ENCODE data around the gene TSPAN13.

TSPAN13 gene

GRCh38 chr7:16729541-16729940 is 24.0 kb upstream of the TSPAN13 start:
- Mint-ChIP-seq H3K9me3 (no peaks in the 10 kb centered on the region), H3K36me3 (ENCODE audit: insufficient read depth) (no peaks in the 10 kb centered on the region), H3K27ac (no peak overlapping the region), H3K4me3 (no peak overlapping the region), H3K27me3 (no peaks in the 10 kb centered on the region), H3K4me1 (ENCODE audit: low read depth in 2 of 2) (no peaks in the 10 kb centered on the region)
- DNase-seq, result no peak
- no peak for ATAC-seq (replicated peaks)

- no peak for ATAC-seq (replicated peaks)
- no peaks in the 10 kb centered on the region for H3K9me3 Mint-ChIP-seq
Observed at GRCh38 chr7:16730937-16731336, 22.6 kb upstream of the TSPAN13 start.

GRCh38 chr7:16732828-16733227 is 20.7 kb upstream of the TSPAN13 start:
- H3K9me3 Mint-ChIP-seq, result no peaks in the 10 kb centered on the region
- H3K27me3 Mint-ChIP-seq, result no peaks in the 10 kb centered on the region
- H3K36me3 Mint-ChIP-seq (ENCODE audit: insufficient read depth), result no peaks in the 10 kb centered on the region
- no peak overlapping the region for H3K4me3 Mint-ChIP-seq
- ATAC-seq (replicated peaks), result no peak
- peaks cover 0 to 1% of the 10 kb centered on the region in 2 donors for H3K4me1 Mint-ChIP-seq (ENCODE audit: low read depth in 2 of 2)
- no peak for DNase-seq
- no peak overlapping the region for H3K27ac Mint-ChIP-seq

More at GRCh38 chr7:16730937-16731336, 22.6 kb upstream of the TSPAN13 start:
- Mint-ChIP-seq H3K27ac (no peak overlapping the region), H3K27me3 (no peaks in the 10 kb centered on the region), H3K36me3 (ENCODE audit: insufficient read depth) (no peaks in the 10 kb centered on the region), H3K4me1 (ENCODE audit: low read depth in 2 of 2) (peaks cover 0 to 1% of the 10 kb centered on the region in 2 donors), H3K4me3 (no peak overlapping the region)
- DNase-seq, result no peak

- no peaks in the 10 kb centered on the region for H3K36me3 Mint-ChIP-seq (ENCODE audit: insufficient read depth)
- H3K27ac Mint-ChIP-seq, result no peak overlapping the region
- peak overlapping the region in 1 of 2 donors; percentile 7 for H3K4me3 Mint-ChIP-seq
- H3K9me3 Mint-ChIP-seq, result no peaks in the 10 kb centered on the region
- DNase-seq (no peak), ATAC-seq (replicated peaks) (no peak)
- H3K4me1 Mint-ChIP-seq (ENCODE audit: low read depth in 2 of 2), result peaks cover 0 to 1% of the 10 kb centered on the region in 2 donors
- H3K27me3 Mint-ChIP-seq, result no peaks in the 10 kb centered on the region
Observed at GRCh38 chr7:16734148-16734726, 19.3 kb upstream of the TSPAN13 start.

GRCh38 chr7:16735020-16735419 is 18.5 kb upstream of the TSPAN13 start:
- H3K27me3 Mint-ChIP-seq, result no peaks in the 10 kb centered on the region
- H3K9me3 Mint-ChIP-seq, result no peaks in the 10 kb centered on the region
- H3K4me1 Mint-ChIP-seq (ENCODE audit: low read depth in 2 of 2), result peaks cover 0 to 1% of the 10 kb centered on the region in 2 donors
- DNase-seq, result no peak
- H3K27ac Mint-ChIP-seq, result no peak overlapping the region
- H3K36me3 Mint-ChIP-seq (ENCODE audit: insufficient read depth), result no peaks in the 10 kb centered on the region
- ATAC-seq (replicated peaks), result no peak
- H3K4me3 Mint-ChIP-seq, result no peak overlapping the region

- H3K27ac Mint-ChIP-seq, result no peak overlapping the region
Observed at GRCh38 chr7:16738011-16738688, 15.4 kb upstream of the TSPAN13 start.

GRCh38 chr7:16739863-16740622 is 13.5 kb upstream of the TSPAN13 start:
- H3K36me3 Mint-ChIP-seq (ENCODE audit: insufficient read depth), result peaks cover 2% of the 10 kb centered on the region
- no peak overlapping the region for H3K27ac Mint-ChIP-seq
- no peaks in the 10 kb centered on the region for H3K9me3 Mint-ChIP-seq
- DNase-seq (no peak), ATAC-seq (replicated peaks) (no peak)
- no peak overlapping the region for H3K4me3 Mint-ChIP-seq
- peaks cover 0 to 1% of the 10 kb centered on the region in 2 donors for H3K4me1 Mint-ChIP-seq (ENCODE audit: low read depth in 2 of 2)
- H3K27me3 Mint-ChIP-seq, result no peaks in the 10 kb centered on the region

More at GRCh38 chr7:16738011-16738688, 15.4 kb upstream of the TSPAN13 start:
- H3K4me3 Mint-ChIP-seq, result no peak overlapping the region
- H3K27me3 Mint-ChIP-seq, result no peaks in the 10 kb centered on the region
- ATAC-seq (replicated peaks) (no peak), DNase-seq (no peak)
- H3K9me3 Mint-ChIP-seq, result no peaks in the 10 kb centered on the region
- peaks cover 2% of the 10 kb centered on the region for H3K36me3 Mint-ChIP-seq (ENCODE audit: insufficient read depth)
- H3K4me1 Mint-ChIP-seq (ENCODE audit: low read depth in 2 of 2), result peaks cover 0 to 1% of the 10 kb centered on the region in 2 donors

DNA sequence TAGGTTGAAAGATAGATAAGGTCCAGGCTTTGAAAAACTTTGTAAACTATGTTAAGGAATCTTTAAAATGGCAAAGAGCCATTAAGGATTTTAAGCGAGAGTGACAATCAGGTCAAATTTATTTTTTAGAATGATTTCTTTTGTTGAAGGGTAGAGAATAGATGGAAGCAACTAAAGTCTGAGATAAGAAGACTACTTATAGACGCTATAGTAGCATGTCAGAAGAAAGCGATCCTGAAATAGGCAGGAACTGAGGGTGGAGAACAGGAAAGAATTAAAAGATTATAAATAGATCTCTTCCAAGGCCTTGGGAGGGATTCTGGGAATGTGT is 13.0 kb upstream of the TSPAN13 start:
- Mint-ChIP-seq H3K27me3 (no peaks in the 10 kb centered on the region), H3K4me3 (no peak overlapping the region), H3K9me3 (no peaks in the 10 kb centered on the region), H3K4me1 (ENCODE audit: low read depth in 2 of 2) (no peaks in the 10 kb centered on the region), H3K36me3 (ENCODE audit: insufficient read depth) (peaks cover 2% of the 10 kb centered on the region), H3K27ac (no peak overlapping the region)
- DNase-seq (no peak), ATAC-seq (replicated peaks) (no peak)

- H3K27ac Mint-ChIP-seq, result no peak overlapping the region
- H3K4me3 Mint-ChIP-seq, result no peak overlapping the region
- ATAC-seq (replicated peaks) (no peak), DNase-seq (no peak)
- H3K27me3 Mint-ChIP-seq, result no peaks in the 10 kb centered on the region
- H3K4me1 Mint-ChIP-seq (ENCODE audit: low read depth in 2 of 2), result no peaks in the 10 kb centered on the region
- H3K36me3 Mint-ChIP-seq (ENCODE audit: insufficient read depth), result peaks cover 2% of the 10 kb centered on the region
- no peaks in the 10 kb centered on the region for H3K9me3 Mint-ChIP-seq
Observed at GRCh38 chr7:16740996-16741395, 12.6 kb upstream of the TSPAN13 start.

DNA sequence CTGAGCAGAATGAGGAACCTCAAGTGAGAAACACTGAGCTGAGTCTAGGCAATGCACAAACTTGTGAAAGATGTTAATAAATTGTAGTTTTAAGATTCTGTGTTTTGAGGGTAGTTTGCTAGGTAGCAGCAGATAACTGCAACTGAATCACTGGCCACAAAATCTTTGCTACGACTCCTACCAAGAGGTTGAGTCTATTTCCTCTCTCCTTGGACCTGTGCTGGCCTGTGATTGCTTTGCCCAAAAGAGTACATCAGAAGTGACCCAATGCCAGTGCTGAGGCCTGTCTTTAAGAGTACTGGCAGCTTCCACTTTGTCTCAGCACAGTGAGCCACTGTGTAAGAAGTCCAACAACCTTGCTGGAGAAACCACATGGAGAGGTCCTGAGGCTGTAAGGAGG is 11.9 kb upstream of the TSPAN13 start:
- ATAC-seq (replicated peaks), result no peak
- no peaks in the 10 kb centered on the region for H3K27me3 Mint-ChIP-seq
- no peak overlapping the region for H3K27ac Mint-ChIP-seq
- H3K9me3 Mint-ChIP-seq, result no peaks in the 10 kb centered on the region
- no peaks in the 10 kb centered on the region for H3K4me1 Mint-ChIP-seq (ENCODE audit: low read depth in 2 of 2)
- H3K4me3 Mint-ChIP-seq, result no peak overlapping the region
- no peak for DNase-seq
- H3K36me3 Mint-ChIP-seq (ENCODE audit: insufficient read depth), result peaks cover 2% of the 10 kb centered on the region

- ATAC-seq (replicated peaks), result no peak
- no peaks in the 10 kb centered on the region for H3K27me3 Mint-ChIP-seq
Observed at GRCh38 chr7:16742547-16742946, 11.0 kb upstream of the TSPAN13 start.

DNA sequence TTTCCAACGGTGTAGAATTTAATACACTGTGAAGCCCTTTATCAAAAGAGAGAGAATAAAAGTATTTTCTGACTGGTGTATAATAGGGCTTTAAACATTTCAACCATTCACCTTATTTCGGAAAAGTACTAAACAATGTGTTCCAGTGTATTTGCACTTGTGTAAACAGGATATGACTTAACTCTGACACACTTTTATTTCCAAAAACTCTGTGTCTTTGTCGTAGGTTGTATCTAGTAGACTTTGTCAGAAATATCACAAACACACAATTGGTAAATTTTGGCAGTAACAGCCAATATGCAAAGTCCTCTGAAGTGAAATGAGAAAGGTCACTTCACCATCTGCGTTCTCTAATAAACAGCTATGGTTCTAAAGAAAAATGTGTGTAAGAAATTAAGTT is 10.3 kb upstream of the TSPAN13 start:
- Mint-ChIP-seq H3K36me3 (ENCODE audit: insufficient read depth) (peaks cover 2% of the 10 kb centered on the region), H3K4me3 (no peak overlapping the region), H3K4me1 (ENCODE audit: low read depth in 2 of 2) (no peaks in the 10 kb centered on the region), H3K27me3 (no peaks in the 10 kb centered on the region), H3K27ac (no peak overlapping the region), H3K9me3 (no peaks in the 10 kb centered on the region)
- DNase-seq (no peak), ATAC-seq (replicated peaks) (no peak)

More at GRCh38 chr7:16742547-16742946, 11.0 kb upstream of the TSPAN13 start:
- Mint-ChIP-seq H3K4me1 (ENCODE audit: low read depth in 2 of 2) (no peaks in the 10 kb centered on the region), H3K4me3 (no peak overlapping the region), H3K36me3 (ENCODE audit: insufficient read depth) (peaks cover 2% of the 10 kb centered on the region), H3K9me3 (no peaks in the 10 kb centered on the region), H3K27ac (no peak overlapping the region)
- DNase-seq, result no peak

DNA sequence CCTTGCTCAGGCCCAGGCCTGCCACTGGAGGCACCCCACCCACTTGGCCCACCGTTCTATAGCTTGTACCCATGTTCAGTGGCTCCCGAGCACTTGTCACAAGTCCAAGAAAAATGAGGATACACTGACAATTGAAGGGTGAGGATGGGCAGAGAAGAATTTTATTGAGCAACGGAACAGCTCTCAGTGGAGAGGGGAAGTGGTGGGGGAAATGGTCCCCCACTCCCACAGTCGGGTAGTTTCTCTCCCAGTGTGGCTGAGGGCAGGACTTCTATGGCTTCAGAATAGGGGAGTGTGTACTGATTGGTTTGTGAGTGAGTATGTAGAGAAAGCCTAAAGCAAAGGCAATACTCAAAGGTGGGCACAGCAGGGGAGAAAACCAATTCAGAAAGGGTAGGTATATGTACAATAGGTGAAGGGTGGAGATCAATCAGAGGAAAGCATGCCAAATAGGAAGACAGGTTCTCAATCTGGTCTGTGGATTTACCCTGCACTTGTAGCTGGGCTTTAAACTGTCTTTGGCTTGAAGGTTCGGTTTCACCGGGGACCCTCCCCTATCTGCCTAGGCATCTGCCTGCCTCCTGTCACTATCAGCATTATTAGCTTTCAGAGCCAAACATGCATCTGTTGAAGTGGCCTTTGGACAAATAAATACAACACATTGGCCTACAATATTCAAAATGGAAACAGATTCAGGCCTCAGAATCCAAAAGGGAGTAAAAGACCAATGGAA is 8.9 kb upstream of the TSPAN13 start:
- DNase-seq (no peak), ATAC-seq (replicated peaks) (no peak)
- peaks cover 2% of the 10 kb centered on the region for H3K36me3 Mint-ChIP-seq (ENCODE audit: insufficient read depth)
- H3K4me3 Mint-ChIP-seq, result no peak overlapping the region
- H3K27me3 Mint-ChIP-seq, result peaks cover 0 to 6% of the 10 kb centered on the region in 2 donors
- H3K27ac Mint-ChIP-seq, result no peak overlapping the region
- H3K9me3 Mint-ChIP-seq, result no peaks in the 10 kb centered on the region
- no peaks in the 10 kb centered on the region for H3K4me1 Mint-ChIP-seq (ENCODE audit: low read depth in 2 of 2)
